Measurements from ENCODE around the gene DOK3. TPM values are rescaled to one million over a fixed set of nuclear protein-coding genes. Genes with fewer than 3 reads are reported as not detected.
A peak's percentile ranks its signal among the peaks of the same experiment; 100 is the strongest.

The DOK3 gene
- total and polyA plus RNA-seq, 2 of the 13 experiments (the other 11 are each of a cell fraction or from before 2014, with no cell fraction given), result 1.4 to 1.5 TPM

DNA sequence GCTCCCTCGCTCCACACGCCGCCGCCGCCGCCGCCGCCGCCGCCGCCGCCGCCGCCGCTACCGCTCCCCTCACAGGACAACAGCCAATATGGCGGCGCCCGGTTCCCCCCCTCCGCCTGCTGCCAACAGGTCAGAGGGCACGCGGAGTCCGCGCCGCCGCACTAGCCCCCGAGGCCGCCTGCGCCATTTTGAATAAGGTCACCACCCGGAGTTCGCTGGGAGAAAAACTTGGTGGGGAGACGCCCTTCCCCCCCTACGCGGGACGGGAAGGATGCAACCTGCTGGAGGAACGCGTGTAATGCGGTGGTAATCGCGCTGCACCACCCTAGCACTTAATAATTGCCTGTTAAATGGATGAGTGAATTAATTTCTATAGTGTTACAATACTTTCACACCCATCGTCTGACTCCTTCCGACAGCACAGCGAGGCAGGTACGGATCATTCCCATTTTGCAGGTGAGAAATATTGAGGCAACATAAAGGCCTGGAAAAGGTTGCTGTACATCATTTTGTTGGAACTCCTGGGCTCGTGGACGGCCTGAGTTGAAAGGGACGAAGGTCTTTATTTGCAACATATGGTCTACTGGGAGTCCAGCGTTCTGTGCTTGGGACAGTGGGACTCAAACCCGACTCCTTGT is 45.0 kb upstream of the DOK3 start, which contains the start of gene FAM193B (continued):
- TF ChIP-seq, protein P1, sequence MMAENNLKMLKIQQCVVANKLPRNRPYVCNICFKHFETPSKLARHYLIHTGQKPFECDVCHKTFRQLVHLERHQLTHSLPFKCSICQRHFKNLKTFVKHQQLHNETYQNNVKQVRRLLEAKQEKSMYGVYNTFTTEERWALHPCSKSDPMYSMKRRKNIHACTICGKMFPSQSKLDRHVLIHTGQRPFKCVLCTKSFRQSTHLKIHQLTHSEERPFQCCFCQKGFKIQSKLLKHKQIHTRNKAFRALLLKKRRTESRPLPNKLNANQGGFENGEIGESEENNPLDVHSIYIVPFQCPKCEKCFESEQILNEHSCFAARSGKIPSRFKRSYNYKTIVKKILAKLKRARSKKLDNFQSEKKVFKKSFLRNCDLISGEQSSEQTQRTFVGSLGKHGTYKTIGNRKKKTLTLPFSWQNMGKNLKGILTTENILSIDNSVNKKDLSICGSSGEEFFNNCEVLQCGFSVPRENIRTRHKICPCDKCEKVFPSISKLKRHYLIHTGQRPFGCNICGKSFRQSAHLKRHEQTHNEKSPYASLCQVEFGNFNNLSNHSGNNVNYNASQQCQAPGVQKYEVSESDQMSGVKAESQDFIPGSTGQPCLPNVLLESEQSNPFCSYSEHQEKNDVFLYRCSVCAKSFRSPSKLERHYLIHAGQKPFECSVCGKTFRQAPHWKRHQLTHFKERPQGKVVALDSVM (CRISPR knock-in tag; IDR thresholded peaks at IDR 0.05), result no peak
- no peak for TF ChIP-seq JUN (CRISPR knock-in tag; IDR thresholded peaks at IDR 0.05)
- TF ChIP-seq EHMT2 (IDR thresholded peaks at IDR 0.05; ENCODE audit: borderline replicate concordance, low read depth, low read length), result no peak
- TF ChIP-seq, protein P2, sequence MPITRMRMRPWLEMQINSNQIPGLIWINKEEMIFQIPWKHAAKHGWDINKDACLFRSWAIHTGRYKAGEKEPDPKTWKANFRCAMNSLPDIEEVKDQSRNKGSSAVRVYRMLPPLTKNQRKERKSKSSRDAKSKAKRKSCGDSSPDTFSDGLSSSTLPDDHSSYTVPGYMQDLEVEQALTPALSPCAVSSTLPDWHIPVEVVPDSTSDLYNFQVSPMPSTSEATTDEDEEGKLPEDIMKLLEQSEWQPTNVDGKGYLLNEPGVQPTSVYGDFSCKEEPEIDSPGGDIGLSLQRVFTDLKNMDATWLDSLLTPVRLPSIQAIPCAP (CRISPR knock-in tag; IDR thresholded peaks at IDR 0.05; ENCODE audit: low read depth), result no peak
- TF ChIP-seq KDM4B (CRISPR knock-in tag; IDR thresholded peaks at IDR 0.05), result peak; percentile 69; the same call in 1 of the 2 replicates
- TF ChIP-seq ZNF256 (CRISPR knock-in tag; conservative IDR thresholded peaks at IDR 0.05), result no peak
- no peak for TF ChIP-seq GTF2F1 (IDR thresholded peaks at IDR 0.05; ENCODE audit: low read length)
- no peak for TF ChIP-seq SP5 (CRISPR knock-in tag; IDR thresholded peaks at IDR 0.05; ENCODE audit: borderline replicate concordance, low read depth)
- no peak for TF ChIP-seq TBX3 (IDR thresholded peaks at IDR 0.05; ENCODE audit: borderline replicate concordance)
- 0 out of 2 replicates have a peak, but pooled peaks have one; percentile 16 for TF ChIP-seq ZMYM4 (CRISPR knock-in tag; IDR thresholded peaks at IDR 0.05)
- TF ChIP-seq ATF1 (CRISPR knock-in tag; IDR thresholded peaks at IDR 0.05), result peak; percentile 46; the same call in 1 of the 2 replicates
- TF ChIP-seq ZNF549 (CRISPR knock-in tag; IDR thresholded peaks at IDR 0.05), result no peak
- TF ChIP-seq HNRNPLL (IDR thresholded peaks at IDR 0.05; ENCODE audit: low read depth, low read length, poor library complexity, severe bottlenecking), result peak; percentile 36
- TF ChIP-seq ZFY (CRISPR knock-in tag; IDR thresholded peaks at IDR 0.05), result no peak
- no peak for TF ChIP-seq ZNF704 (CRISPR knock-in tag; IDR thresholded peaks at IDR 0.05; ENCODE audit: borderline replicate concordance)
- TF ChIP-seq PITX1 (CRISPR knock-in tag; IDR thresholded peaks at IDR 0.05), result no peak
- TF ChIP-seq NFYC (CRISPR knock-in tag; IDR thresholded peaks at IDR 0.05), result no peak
- TF ChIP-seq SP140L (CRISPR knock-in tag; IDR thresholded peaks at IDR 0.05; ENCODE audit: borderline replicate concordance), result no peak
- no peak for TF ChIP-seq NONO (IDR thresholded peaks at IDR 0.05)
- peak; percentile 50; the same call in 1 of the 2 replicates for TF ChIP-seq NONO (CRISPR knock-in tag; conservative IDR thresholded peaks at IDR 0.05)
- peak; percentile 49 for TF ChIP-seq GATAD2A (CRISPR knock-in tag; IDR thresholded peaks at IDR 0.05)
- TF ChIP-seq ZNF687 (CRISPR knock-in tag; IDR thresholded peaks at IDR 0.05), result peak; percentile 64
- TF ChIP-seq RCOR2 (CRISPR knock-in tag; IDR thresholded peaks at IDR 0.05), result peak; percentile 47; the same call in 1 of the 2 replicates
- peak; percentile 43; the same call in 1 of the 2 replicates for TF ChIP-seq ZBTB7B (CRISPR knock-in tag; IDR thresholded peaks at IDR 0.05)
